DMS53 treated with DMSO at 0.1 percent for 48 hours (cell line): ENCODE measurements around the gene PHACTR1.

Experiments
- DNase-seq: peaks from one replicate; lab custom pipeline; 2025; ENCODE audit not compliant: unreplicated experiment; lab: John Stamatoyannopoulos, UW

Gene PHACTR1

GRCh38 chr6:13249817-13250216 is 533.2 kb downstream of the PHACTR1 start:
- no peak for DNase-seq

- no peak for DNase-seq
These were observed 534.1 kb downstream of the PHACTR1 start for GRCh38 chr6:13250703-13251102.

GRCh38 chr6:13251242-13251641 is 534.7 kb downstream of the PHACTR1 start:
- DNase-seq: no peak

GRCh38 chr6:13252790-13253189 is 536.2 kb downstream of the PHACTR1 start:
- DNase-seq: no peak

- DNase-seq: no peak
These were observed 536.7 kb downstream of the PHACTR1 start for GRCh38 chr6:13253272-13253671.

- no peak for DNase-seq
These were observed 539.9 kb downstream of the PHACTR1 start for GRCh38 chr6:13256266-13257001.

GRCh38 chr6:13259393-13259792 is 542.8 kb downstream of the PHACTR1 start:
- DNase-seq: no peak

GRCh38 chr6:13260101-13260598 is 543.6 kb downstream of the PHACTR1 start:
- DNase-seq: no peak

GRCh38 chr6:13260831-13261230 is 544.3 kb downstream of the PHACTR1 start:
- DNase-seq: no peak

- peak; percentile 17 for DNase-seq
These were observed 545.0 kb downstream of the PHACTR1 start for GRCh38 chr6:13261464-13261994.

- DNase-seq: no peak
These were observed 546.0 kb downstream of the PHACTR1 start for GRCh38 chr6:13262302-13263230.

GRCh38 chr6:13263669-13264068 is 547.1 kb downstream of the PHACTR1 start:
- no peak for DNase-seq

GRCh38 chr6:13267142-13267651 is 550.6 kb downstream of the PHACTR1 start:
- DNase-seq: no peak

- no peak for DNase-seq
These were observed 552.4 kb downstream of the PHACTR1 start for GRCh38 chr6:13268913-13269518.

GRCh38 chr6:13272131-13273046 is 555.8 kb downstream of the PHACTR1 start:
- DNase-seq: no peak

GRCh38 chr6:13273202-13273930 is 556.8 kb downstream of the PHACTR1 start:
- no peak for DNase-seq

- DNase-seq: no peak
These were observed 557.6 kb downstream of the PHACTR1 start for GRCh38 chr6:13273931-13274706.

GRCh38 chr6:13274707-13275434 is 558.3 kb downstream of the PHACTR1 start:
- no peak for DNase-seq
